HepG2 (cell line): ENCODE data around the gene PTPRCAP. TPM values are rescaled to one million over a fixed set of nuclear protein-coding genes. Genes with fewer than 3 reads are reported as not detected.

Experiments
- AGO1 ChIP-seq: fragments of 200-400 bp; formaldehyde crosslinking; IDR thresholded peaks from 2 replicates; pipeline ENCODE4 v1.6.1; 2017; ENCODE audit warnings: mild to moderate bottlenecking, low read depth, low read length, moderate library complexity; ENCODE audit not compliant: poor library complexity, severe bottlenecking
- ATM ChIP-seq: fragments of 450-650 bp; IDR thresholded peaks from 2 replicates; pipeline ENCODE4 v1.7.1; 2017; ENCODE audit warnings: mild to moderate bottlenecking, borderline replicate concordance
- JUN ChIP-seq: sonication (generic); formaldehyde crosslinking; IDR thresholded peaks from 2 replicates; pipeline ENCODE4 v1.4.0; 2020; ENCODE audit warnings: mild to moderate bottlenecking, missing genetic modification reagents
- MIER3 ChIP-seq: IDR thresholded peaks from 2 replicates; pipeline ENCODE4 v1.6.1; 2016; ENCODE audit warnings: missing compliant biosample characterization, borderline replicate concordance
- MTF1 ChIP-seq: sonication (generic); formaldehyde crosslinking; IDR thresholded peaks from 2 replicates; pipeline ENCODE4 v1.5.0; 2020; ENCODE audit warnings: missing genetic modification reagents
- NR2F6 ChIP-seq, 2 experiments: IDR thresholded peaks; 2 replicates each; pipeline ENCODE4 v1.6.1; 2016; ENCODE audit warnings: antibody characterized with exemption in 1 of 2, mild to moderate bottlenecking in 1 of 2
- PHF5A ChIP-seq: IDR thresholded peaks from one replicate; pipeline ENCODE4 v1.6.1; 2018; ENCODE audit warnings: low read depth, missing genetic modification reagents; ENCODE audit not compliant: unreplicated experiment
- TEAD3 ChIP-seq: optimal IDR thresholded peaks from 2 replicates; pipeline ENCODE3; 2016; ENCODE audit warnings: borderline replicate concordance
- TMF1 ChIP-seq: sonication (generic); formaldehyde crosslinking; IDR thresholded peaks from 2 replicates; pipeline ENCODE4 v1.8.1; 2022; ENCODE audit warnings: low read depth, missing genetic modification reagents
- TP53 ChIP-seq: sonication (generic); formaldehyde crosslinking; conservative IDR thresholded peaks from 2 replicates; pipeline ENCODE4 v1.4.0; 2020; ENCODE audit warnings: missing genetic modification reagents
- YY1 ChIP-seq: IDR thresholded peaks from 2 replicates; pipeline ENCODE4 v1.6.1; 2011; ENCODE audit warnings: low read length, low read depth, moderate library complexity, mild to moderate bottlenecking; ENCODE audit not compliant: insufficient read depth, insufficient replicate concordance
- ZBTB42 ChIP-seq: sonication (generic); formaldehyde crosslinking; IDR thresholded peaks from 2 replicates; pipeline ENCODE4 v1.5.0; 2020; ENCODE audit warnings: mild to moderate bottlenecking, missing genetic modification reagents
- ZEB1 ChIP-seq: IDR thresholded peaks from 2 replicates; pipeline ENCODE4 v1.6.1; 2012; ENCODE audit warnings: mild to moderate bottlenecking, low read depth, inconsistent platforms; ENCODE audit not compliant: insufficient replicate concordance
- ZNF124 ChIP-seq: sonication (generic); formaldehyde crosslinking; IDR thresholded peaks from 2 replicates; pipeline ENCODE4 v1.4.0; 2020; ENCODE audit warnings: missing genetic modification reagents
- ZNF143 ChIP-seq: sonication (generic); formaldehyde crosslinking; IDR thresholded peaks from 2 replicates; pipeline ENCODE4 v1.4.0; 2020; ENCODE audit warnings: missing genetic modification reagents
- ZNF225 ChIP-seq: sonication (generic); formaldehyde crosslinking; IDR thresholded peaks from 2 replicates; pipeline ENCODE4 v1.4.0; 2020; ENCODE audit warnings: mild to moderate bottlenecking, missing genetic modification reagents
- ZNF3 ChIP-seq: IDR thresholded peaks from 2 replicates; pipeline ENCODE4 v1.7.0; 2017; ENCODE audit warnings: inconsistent platforms
- ZNF766 ChIP-seq: sonication (generic); formaldehyde crosslinking; IDR thresholded peaks from 2 replicates; pipeline ENCODE4 v1.5.0; 2020; ENCODE audit warnings: missing genetic modification reagents, borderline replicate concordance
- polyA plus RNA-seq, 8 experiments: library from polyadenylated mRNA; depleted of rRNA in 3 of 8; stranded (reverse) in 7 of 8; unstranded in 1 of 8; fragments of >200 nt; fragmentation: Illumina TruSeq in 4 of 8; extraction: Trizol in 4 of 8; gene quantifications; 2 replicates each; pipeline versions ENCODE4 v1.2.1 to v1.2.3, GENCODE V29; 2011 to 2016; ENCODE audit warnings: low read depth in 4 of 8, missing spikeins in 1 of 8, mixed read lengths in 1 of 8; ENCODE audit not compliant: insufficient read depth in 1 of 8
- total RNA-seq, 5 experiments: library from RNA; depleted of rRNA; stranded (reverse); fragments of >200 nt; fragmentation: Illumina TruSeq; extraction: Trizol; gene quantifications; 2 replicates each; pipeline ENCODE4 v1.2.3, GENCODE V29; 2016; ENCODE audit warnings: low read depth in 1 of 5
- TF ChIP-seq, protein P1 (sequence below): IDR thresholded peaks from 2 replicates; pipeline ENCODE4 v1.6.1; 2016; ENCODE audit warnings: low read depth, missing genetic modification reagents, missing compliant biosample characterization
- TF ChIP-seq, protein P2 (sequence below): IDR thresholded peaks from 2 replicates; pipeline ENCODE4 v1.6.1; 2016; ENCODE audit warnings: mild to moderate bottlenecking

The PTPRCAP gene
- total and polyA plus RNA-seq, 2 of the 13 experiments (the other 11 are each of a cell fraction or from before 2014, with no cell fraction given) = 0.60 to 0.70 TPM

DNA sequence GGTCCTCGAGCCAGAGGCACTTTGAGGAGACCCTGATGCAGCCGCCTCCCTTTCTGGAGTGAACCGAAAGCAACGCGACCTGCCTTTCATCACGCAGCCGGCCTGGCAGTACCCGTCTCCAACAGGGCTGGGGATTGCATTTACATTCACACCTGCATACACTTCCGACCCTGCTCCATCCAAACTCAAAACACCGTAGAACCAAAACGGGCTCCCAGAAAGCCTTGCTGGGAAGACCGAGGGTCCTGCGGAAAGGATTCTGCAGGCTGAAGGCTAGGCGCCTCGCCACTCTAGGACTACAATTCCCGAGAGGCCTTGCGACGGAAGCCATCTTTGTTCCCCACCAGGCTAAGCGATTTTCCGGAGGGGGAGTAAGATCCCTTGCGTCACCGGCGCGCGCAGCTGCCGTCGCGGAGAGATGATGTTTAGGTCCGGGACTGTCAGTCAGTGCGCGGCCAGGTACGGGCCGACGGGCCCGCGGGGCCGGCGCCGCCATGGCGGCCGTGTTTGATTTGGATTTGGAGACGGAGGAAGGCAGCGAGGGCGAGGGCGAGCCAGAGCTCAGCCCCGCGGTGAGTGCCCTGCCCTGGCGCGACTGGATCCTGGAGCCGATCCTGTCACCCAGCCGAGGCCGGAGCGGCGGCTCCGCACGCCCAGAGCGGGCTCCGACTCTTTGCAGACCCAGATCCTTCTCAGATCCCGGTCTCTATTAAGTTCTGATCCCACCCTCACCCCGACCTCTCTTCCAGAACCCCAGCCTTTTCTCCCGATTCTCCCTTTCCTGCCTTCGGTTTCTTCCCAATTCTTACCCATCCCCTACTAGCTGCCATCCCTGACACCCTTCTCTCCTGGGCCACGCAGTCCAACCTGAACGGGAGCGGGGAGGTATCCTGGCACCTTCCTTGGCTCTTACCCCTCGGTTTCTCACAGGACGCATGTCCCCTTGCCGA is 9.2 kb downstream of the PTPRCAP start, which contains the start of gene RPS6KB2 (continued):
- TF ChIP-seq MIER3 (CRISPR knock-in tag) (peak; percentile 56; the same call in 1 of the 2 replicates), JUN (0 out of 2 replicates have a peak, but pooled peaks have one; percentile 64), ZNF143 (CRISPR knock-in tag) (peak; percentile 99), TMF1 (CRISPR knock-in tag) (0 out of 2 replicates have a peak, but pooled peaks have one; percentile 44), MTF1 (peak; percentile 56; the same call in 1 of the 2 replicates), PHF5A (CRISPR knock-in tag) (peak; percentile 39), ZBTB42 (CRISPR knock-in tag) (peak; percentile 19; the same call in 1 of the 2 replicates), AGO1 (peak; percentile 19), ZNF766 (CRISPR knock-in tag) (peak; percentile 75; the same call in 1 of the 2 replicates), ZEB1 (peak; percentile 90), NR2F6 (IDR thresholded peaks at IDR 0.05) (no peak; the same call in none of the 2 replicates), NR2F6 (CRISPR knock-in tag; IDR thresholded peaks at IDR 0.05) (peak; percentile 67), TP53 (peak; percentile 72), ZNF124 (CRISPR knock-in tag) (peak; percentile 76; the same call in 1 of the 2 replicates), ZNF225 (CRISPR knock-in tag) (peak; percentile 44; the same call in 1 of the 2 replicates), ZNF3 (no peak), YY1 (peak; percentile 99), TEAD3 (CRISPR knock-in tag) (peak; percentile 68), ATM (no peak)
- TF ChIP-seq, protein P1, sequence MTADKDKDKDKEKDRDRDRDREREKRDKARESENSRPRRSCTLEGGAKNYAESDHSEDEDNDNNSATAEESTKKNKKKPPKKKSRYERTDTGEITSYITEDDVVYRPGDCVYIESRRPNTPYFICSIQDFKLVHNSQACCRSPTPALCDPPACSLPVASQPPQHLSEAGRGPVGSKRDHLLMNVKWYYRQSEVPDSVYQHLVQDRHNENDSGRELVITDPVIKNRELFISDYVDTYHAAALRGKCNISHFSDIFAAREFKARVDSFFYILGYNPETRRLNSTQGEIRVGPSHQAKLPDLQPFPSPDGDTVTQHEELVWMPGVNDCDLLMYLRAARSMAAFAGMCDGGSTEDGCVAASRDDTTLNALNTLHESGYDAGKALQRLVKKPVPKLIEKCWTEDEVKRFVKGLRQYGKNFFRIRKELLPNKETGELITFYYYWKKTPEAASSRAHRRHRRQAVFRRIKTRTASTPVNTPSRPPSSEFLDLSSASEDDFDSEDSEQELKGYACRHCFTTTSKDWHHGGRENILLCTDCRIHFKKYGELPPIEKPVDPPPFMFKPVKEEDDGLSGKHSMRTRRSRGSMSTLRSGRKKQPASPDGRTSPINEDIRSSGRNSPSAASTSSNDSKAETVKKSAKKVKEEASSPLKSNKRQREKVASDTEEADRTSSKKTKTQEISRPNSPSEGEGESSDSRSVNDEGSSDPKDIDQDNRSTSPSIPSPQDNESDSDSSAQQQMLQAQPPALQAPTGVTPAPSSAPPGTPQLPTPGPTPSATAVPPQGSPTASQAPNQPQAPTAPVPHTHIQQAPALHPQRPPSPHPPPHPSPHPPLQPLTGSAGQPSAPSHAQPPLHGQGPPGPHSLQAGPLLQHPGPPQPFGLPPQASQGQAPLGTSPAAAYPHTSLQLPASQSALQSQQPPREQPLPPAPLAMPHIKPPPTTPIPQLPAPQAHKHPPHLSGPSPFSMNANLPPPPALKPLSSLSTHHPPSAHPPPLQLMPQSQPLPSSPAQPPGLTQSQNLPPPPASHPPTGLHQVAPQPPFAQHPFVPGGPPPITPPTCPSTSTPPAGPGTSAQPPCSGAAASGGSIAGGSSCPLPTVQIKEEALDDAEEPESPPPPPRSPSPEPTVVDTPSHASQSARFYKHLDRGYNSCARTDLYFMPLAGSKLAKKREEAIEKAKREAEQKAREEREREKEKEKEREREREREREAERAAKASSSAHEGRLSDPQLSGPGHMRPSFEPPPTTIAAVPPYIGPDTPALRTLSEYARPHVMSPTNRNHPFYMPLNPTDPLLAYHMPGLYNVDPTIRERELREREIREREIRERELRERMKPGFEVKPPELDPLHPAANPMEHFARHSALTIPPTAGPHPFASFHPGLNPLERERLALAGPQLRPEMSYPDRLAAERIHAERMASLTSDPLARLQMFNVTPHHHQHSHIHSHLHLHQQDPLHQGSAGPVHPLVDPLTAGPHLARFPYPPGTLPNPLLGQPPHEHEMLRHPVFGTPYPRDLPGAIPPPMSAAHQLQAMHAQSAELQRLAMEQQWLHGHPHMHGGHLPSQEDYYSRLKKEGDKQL (CRISPR knock-in tag) = no peak
- TF ChIP-seq, protein P2, sequence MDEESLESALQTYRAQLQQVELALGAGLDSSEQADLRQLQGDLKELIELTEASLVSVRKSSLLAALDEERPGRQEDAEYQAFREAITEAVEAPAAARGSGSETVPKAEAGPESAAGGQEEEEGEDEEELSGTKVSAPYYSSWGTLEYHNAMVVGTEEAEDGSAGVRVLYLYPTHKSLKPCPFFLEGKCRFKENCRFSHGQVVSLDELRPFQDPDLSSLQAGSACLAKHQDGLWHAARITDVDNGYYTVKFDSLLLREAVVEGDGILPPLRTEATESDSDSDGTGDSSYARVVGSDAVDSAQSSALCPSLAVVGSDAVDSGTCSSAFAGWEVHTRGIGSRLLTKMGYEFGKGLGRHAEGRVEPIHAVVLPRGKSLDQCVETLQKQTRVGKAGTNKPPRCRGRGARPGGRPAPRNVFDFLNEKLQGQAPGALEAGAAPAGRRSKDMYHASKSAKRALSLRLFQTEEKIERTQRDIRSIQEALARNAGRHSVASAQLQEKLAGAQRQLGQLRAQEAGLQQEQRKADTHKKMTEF = peak; percentile 76
